Activated T-cell treated with anti-CD3 and anti-CD28 coated beads, Interleukin-2, amount 50 U/mL, for 72 hours (primary cell): ENCODE data around the gene DEFB121. TPM values are rescaled to one million over a fixed set of nuclear protein-coding genes. Genes with fewer than 3 reads are reported as not detected.
"Not testable (repeated sequence)": the region's sequence is repeated elsewhere in the genome, so short reads cannot be mapped to it uniquely, and the experiment has no call there.

ENCODE experiments used
- ATAC-seq, 2 donors: fragments of 150-1000 bp; cut with Tn5 transposase; replicated peaks in 1 of 2; 2 replicates each; pipeline ENCODE4 v1.10.0; 2021; ENCODE audit warnings: moderate library complexity in 2 of 2, mild to moderate bottlenecking in 1 of 2
- DNase-seq, 2 donors: peaks; one replicate each; pipeline ENCODE4 v3.0.0; 2021 to 2022; ENCODE audit warnings: mixed read lengths in 1 of 2
- H3K27ac Mint-ChIP-seq: one replicate; pipeline ENCODE4 v1.8.0; 2022; ENCODE audit warnings: mild to moderate bottlenecking, moderate library complexity, mixed read lengths
- H3K27me3 Mint-ChIP-seq: one replicate; pipeline ENCODE4 v1.8.0; 2022; ENCODE audit warnings: low read depth, mixed read lengths
- H3K36me3 Mint-ChIP-seq, 2 donors: one replicate each; pipeline ENCODE4 v1.8.0; 2022; ENCODE audit warnings: mixed read lengths in 2 of 2, mild to moderate bottlenecking in 1 of 2; ENCODE audit not compliant: insufficient read depth in 2 of 2
- H3K4me1 Mint-ChIP-seq: one replicate; pipeline ENCODE4 v1.8.0; 2022; ENCODE audit warnings: low read depth, mixed read lengths
- H3K4me3 Mint-ChIP-seq, 2 donors: one replicate each; pipeline ENCODE4 v1.8.0; 2022; ENCODE audit warnings: mild to moderate bottlenecking in 2 of 2, mixed read lengths in 2 of 2, moderate library complexity in 2 of 2
- H3K9me3 Mint-ChIP-seq, 2 donors: one replicate each; pipeline ENCODE4 v1.8.0; 2022; ENCODE audit warnings: mixed read lengths in 2 of 2
- total RNA-seq, 2 donors: library from RNA; stranded (reverse); gene quantifications; one replicate each; pipeline ENCODE4 v1.2.3, GENCODE V29; 2022

DEFB121 gene
- total RNA-seq, 2 donors from 2014 or later: not detected

DNA sequence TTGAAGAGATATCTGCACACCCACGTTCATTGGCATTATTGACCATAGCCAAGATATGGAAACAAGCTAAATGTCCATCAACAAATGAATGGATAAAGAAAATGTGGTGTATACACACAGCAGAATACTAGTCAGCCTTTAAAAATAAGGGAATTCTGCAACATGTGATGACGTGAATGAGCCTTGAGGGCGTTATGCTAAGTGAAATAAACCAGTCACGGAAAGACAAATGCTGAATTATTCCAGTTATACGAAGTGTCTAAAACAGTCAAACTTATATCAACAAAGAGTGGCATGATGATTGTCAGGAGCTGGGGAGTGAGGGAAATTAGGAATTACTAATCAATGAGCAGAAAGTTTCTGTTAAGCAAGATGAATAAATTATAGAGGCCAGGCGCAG, 8.4 kb upstream of the DEFB121 start:
- H3K4me1 Mint-ChIP-seq: no peaks in the 10 kb centered on the region
- peaks cover 24% of the 10 kb centered on the region for H3K27me3 Mint-ChIP-seq

DNA sequence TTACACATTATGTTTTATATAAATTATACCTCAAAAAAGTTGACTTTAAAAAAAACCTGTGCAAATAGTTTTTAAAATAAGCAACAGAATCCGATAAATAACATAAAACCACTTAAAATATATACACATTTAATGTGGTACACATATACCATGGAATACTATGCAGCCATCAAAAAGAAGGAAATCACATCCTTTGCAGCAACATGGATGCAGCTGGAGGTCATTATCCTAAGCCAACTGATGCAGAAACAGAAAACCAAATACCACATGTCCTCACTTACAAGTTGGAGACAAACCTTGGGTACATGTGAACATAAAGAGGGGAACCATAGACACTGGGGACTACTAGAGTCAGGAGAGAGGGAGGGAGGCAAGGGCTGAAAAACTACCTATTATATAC, 4.0 kb upstream of the DEFB121 start:
- ATAC-seq (no peak), DNase-seq (no peak)
- no peak overlapping the region for H3K27ac Mint-ChIP-seq
- H3K36me3 Mint-ChIP-seq: no peaks in the 10 kb centered on the region
- H3K4me3 Mint-ChIP-seq: no peak overlapping the region
- H3K4me1 Mint-ChIP-seq: no peaks in the 10 kb centered on the region
- peaks cover 2% of the 10 kb centered on the region in 2 donors for H3K9me3 Mint-ChIP-seq
- H3K27me3 Mint-ChIP-seq: peaks cover 18% of the 10 kb centered on the region

More for the DNA sequence above, 8.4 kb upstream of the DEFB121 start:
- H3K4me3 Mint-ChIP-seq: no peak overlapping the region
- H3K36me3 Mint-ChIP-seq: no peaks in the 10 kb centered on the region
- DNase-seq: no peak
- peaks cover 2 to 5% of the 10 kb centered on the region in 2 donors for H3K9me3 Mint-ChIP-seq
- no peak overlapping the region for H3K27ac Mint-ChIP-seq
- no peak for ATAC-seq

DNA sequence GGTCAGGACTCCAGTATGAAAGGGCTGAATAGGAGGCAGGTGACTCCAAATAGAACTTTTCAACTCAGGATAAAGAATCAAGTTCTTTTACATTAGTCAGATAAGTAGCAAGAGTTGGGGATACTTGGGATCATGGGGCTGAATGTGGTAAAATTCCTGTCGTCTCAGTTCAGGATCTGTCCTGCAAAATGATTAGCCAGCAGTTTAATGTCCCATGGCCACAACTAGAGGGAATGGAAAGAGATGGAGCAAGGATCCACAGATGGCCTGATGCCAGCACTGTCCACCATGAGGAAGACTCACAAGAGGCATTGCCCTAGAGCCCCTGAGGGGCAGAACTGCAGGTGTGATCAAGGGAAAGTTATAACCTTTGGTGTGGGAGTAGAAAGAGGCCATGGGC, 2.1 kb downstream of the DEFB121 start:
- Mint-ChIP-seq H3K27ac (no peak overlapping the region), H3K4me1 (no peaks in the 10 kb centered on the region), H3K36me3 (no peaks in the 10 kb centered on the region), H3K27me3 (no peaks in the 10 kb centered on the region), H3K4me3 (no peak overlapping the region), H3K9me3 (no peaks in the 10 kb centered on the region)
- no peak for ATAC-seq
- no peak for DNase-seq

DNA sequence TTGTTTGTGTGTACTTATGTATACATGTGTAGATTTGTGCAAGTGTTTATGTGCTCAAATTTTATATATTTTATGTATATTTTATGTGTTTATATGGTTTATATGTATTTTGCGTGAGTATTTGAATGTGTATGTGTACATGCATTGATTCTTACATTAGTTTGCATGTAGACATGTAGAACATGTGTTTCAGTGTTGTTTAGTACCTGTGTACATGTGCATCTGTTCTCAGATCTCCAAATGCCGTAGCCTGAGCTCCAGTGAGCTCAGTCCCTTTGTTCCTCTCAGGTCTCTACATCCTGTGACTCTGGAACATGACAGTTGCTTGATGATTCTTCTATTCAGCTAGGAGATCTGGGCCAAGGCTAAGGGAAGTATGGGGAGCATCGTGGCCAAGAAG, 11.1 kb downstream of the DEFB121 start:
- no peak for ATAC-seq

DNA sequence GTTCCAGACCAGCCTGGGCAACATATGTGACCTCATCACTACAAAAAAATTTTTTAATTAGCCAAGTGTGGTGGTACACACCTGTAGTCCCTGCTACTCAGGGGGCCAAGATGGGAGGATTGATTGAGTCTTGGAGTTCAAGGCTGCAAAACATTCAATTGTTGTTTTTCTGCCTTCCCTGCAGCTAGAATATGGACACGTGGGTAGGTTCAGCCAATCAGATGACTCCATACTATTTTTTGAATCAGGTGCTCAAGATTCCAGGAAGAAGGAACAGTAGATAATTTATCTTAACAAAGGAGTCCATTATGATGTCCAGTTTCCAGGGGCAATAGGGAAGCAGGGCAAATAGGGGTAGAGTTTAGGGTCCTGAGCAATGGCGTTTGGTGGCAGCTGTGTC, 13.2 kb downstream of the DEFB121 start:
- no peaks in the 10 kb centered on the region for H3K9me3 Mint-ChIP-seq
- ATAC-seq (no peak), DNase-seq (no peak)
- H3K36me3 Mint-ChIP-seq: no peaks in the 10 kb centered on the region
- H3K4me1 Mint-ChIP-seq: no peaks in the 10 kb centered on the region
- no peak overlapping the region for H3K27ac Mint-ChIP-seq
- peaks cover 6% of the 10 kb centered on the region for H3K27me3 Mint-ChIP-seq
- H3K4me3 Mint-ChIP-seq: no peak overlapping the region

More for the DNA sequence above, 11.1 kb downstream of the DEFB121 start:
- no peak overlapping the region for H3K4me3 Mint-ChIP-seq
- no peak overlapping the region for H3K27ac Mint-ChIP-seq
- no peaks in the 10 kb centered on the region for H3K36me3 Mint-ChIP-seq
- H3K27me3 Mint-ChIP-seq: no peaks in the 10 kb centered on the region
- H3K4me1 Mint-ChIP-seq: no peaks in the 10 kb centered on the region
- H3K9me3 Mint-ChIP-seq: no peaks in the 10 kb centered on the region
- no peak for DNase-seq

DNA sequence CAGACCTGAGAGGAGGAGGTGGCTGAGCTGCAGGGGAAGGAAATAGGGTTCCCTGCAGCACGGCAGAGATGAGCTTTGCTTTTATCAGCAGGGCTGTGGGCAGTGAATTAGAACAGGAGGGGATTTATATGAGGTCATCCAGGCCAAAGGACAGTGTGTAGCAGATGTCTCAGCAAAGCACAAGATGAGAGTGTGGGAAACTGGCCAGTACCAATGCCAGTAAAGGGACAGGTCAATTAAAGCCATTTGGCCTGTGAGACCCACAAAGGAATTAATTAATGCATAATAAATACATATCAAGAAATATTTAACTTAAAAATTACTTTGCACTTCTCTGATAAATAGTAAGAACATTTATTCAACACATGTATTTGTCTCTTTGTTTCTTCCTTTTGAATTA, 15.5 kb downstream of the DEFB121 start, which contains the start of gene DEFB119:
DEFB119 (minus strand) TSS at position 101 of the 400 bp plus-strand sequence. CDS start 107 bp downstream, outside the sequence.
- ATAC-seq (no peak), DNase-seq (no peak)
- no peaks in the 10 kb centered on the region for H3K36me3 Mint-ChIP-seq
- H3K4me3 Mint-ChIP-seq: no peak within 1 kb of the TSS
- peaks cover 6% of the 10 kb centered on the region for H3K27me3 Mint-ChIP-seq
- H3K4me1 Mint-ChIP-seq: no peaks in the 10 kb centered on the region
- no peaks in the 10 kb centered on the region for H3K9me3 Mint-ChIP-seq
- H3K27ac Mint-ChIP-seq: no peak within 1 kb of the TSS

DNA sequence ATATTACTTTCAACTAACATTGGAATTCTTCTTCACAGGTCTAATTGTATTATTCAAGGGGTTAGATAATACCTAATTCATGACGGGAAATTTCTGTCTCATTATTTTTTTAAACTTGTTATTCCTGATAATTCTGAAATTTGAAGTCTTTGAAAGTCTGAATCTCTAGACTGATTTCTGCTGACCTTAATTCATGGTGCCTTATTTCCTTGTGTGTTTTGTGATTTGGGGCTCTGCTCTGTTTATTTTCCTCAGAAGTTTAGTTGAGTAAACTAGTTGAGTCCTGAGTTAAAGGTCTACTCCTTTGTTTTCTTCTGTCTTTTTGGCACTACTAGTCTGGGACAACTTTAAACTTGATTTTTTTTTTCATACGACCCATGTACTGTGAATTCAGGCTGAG, 31.7 kb downstream of the DEFB121 start:
- ATAC-seq (no peak), DNase-seq (no peak)
- Mint-ChIP-seq H3K4me1 (no peaks in the 10 kb centered on the region), H3K36me3 (peaks cover 0 to 3% of the 10 kb centered on the region in 2 donors), H3K9me3 (peaks cover 6 to 7% of the 10 kb centered on the region in 2 donors), H3K27me3 (no peaks in the 10 kb centered on the region), H3K4me3 (no peak overlapping the region), H3K27ac (no peak overlapping the region)

DNA sequence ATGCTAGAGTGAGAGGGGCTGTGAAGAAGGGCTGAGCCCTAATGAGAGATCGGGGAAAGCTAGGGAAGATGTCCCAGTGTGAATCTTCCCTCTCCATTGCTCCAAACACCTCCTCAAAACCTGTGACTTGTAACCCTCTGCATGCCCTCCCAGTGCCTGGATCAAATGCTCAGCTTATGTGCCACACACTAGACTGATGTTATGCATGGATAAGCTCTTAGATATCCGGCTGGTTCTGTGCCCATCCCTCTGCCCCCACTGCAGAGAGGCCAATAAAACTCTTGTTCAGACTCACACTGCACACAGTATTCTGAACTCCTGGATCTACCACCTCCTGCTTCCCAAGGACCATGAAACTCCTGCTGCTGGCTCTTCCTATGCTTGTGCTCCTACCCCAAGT, 37.7 kb downstream of the DEFB121 start, which contains the start of gene DEFB118:
DEFB118 (plus strand) TSS at position 301 of the 400 bp plus-strand sequence; CDS start at position 351, 50 bp downstream.
- Mint-ChIP-seq H3K4me1 (no peaks in the 10 kb centered on the region), H3K36me3 (no peaks in the 10 kb centered on the region), H3K27ac (no peak within 1 kb of the TSS), H3K9me3 (peaks cover 0 to 2% of the 10 kb centered on the region in 2 donors), H3K27me3 (no peaks in the 10 kb centered on the region), H3K4me3 (no peak within 1 kb of the TSS)
- DNase-seq: no peak
- ATAC-seq: no peak

DNA sequence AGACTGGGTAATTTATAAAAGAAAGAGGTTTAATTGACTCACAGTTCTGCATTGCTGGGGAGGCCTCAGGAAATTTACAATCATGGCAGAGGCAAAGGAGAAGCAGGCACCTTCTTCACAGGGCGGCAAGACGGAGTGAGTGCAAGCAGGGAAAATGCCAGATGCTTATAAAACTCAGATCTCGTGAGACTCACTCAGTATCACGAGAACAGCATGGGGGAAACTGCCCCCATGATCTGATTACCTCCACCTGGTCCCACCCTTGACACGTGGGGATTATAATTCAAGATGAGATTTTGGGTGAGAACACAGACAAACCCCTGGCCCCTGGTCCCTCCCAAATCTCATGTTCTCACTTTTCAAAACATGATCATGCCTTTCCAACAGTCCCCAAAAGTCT, 41.7 kb downstream of the DEFB121 start:
- not testable (repeated sequence) for H3K4me3 Mint-ChIP-seq, ATAC-seq, H3K27me3 Mint-ChIP-seq, DNase-seq, H3K9me3 Mint-ChIP-seq, H3K4me1 Mint-ChIP-seq, H3K36me3 Mint-ChIP-seq, H3K27ac Mint-ChIP-seq

DNA sequence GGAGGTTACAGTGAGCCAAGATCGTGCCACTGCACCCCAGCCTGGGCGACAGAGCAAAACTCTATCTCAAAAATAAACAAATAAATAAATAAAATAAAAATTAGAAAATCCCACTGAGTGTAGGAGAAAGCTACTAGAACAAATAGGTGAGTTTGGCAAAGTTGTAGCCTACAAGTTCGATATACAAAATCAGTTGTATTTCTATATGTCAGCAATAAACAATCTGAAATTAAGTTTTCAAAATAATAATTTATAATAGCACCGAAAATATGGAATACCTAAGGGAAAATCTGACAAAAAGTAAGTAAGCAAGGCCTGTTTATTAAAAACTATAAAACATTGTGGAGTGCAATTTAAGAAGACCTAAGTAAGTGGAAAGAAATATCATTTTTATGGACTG, 42.7 kb downstream of the DEFB121 start:
- H3K4me1 Mint-ChIP-seq: no peaks in the 10 kb centered on the region
- H3K27me3 Mint-ChIP-seq: no peaks in the 10 kb centered on the region
- no peak overlapping the region for H3K27ac Mint-ChIP-seq
- H3K4me3 Mint-ChIP-seq: no peak overlapping the region
- ATAC-seq (no peak), DNase-seq (no peak)
- peaks cover 0 to 2% of the 10 kb centered on the region in 2 donors for H3K9me3 Mint-ChIP-seq
- no peaks in the 10 kb centered on the region for H3K36me3 Mint-ChIP-seq

DNA sequence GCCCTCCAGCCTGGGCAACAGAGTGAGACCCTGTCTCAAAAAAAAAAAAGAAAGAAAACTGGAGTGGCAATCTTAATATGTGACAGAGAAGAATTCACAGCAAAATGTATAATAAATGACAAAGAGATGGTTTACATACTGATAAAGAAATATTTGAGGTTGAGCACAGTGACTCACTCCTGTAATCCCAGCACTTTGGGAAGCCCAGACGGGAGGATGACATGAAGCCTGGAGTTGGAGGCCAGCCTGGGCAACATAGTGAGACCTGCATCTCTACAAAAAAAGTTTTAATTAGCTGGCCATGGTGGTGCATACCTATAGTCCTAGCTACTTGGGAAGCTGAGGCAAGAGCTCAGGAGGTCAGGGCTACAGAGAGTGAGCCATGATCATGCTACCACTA, 50.0 kb downstream of the DEFB121 start:
- Mint-ChIP-seq H3K9me3 (peaks cover 0 to under 1% of the 10 kb centered on the region in 2 donors), H3K4me3 (no peak overlapping the region), H3K36me3 (no peaks in the 10 kb centered on the region), H3K27ac (no peak overlapping the region), H3K27me3 (no peaks in the 10 kb centered on the region), H3K4me1 (no peaks in the 10 kb centered on the region)
- DNase-seq: no peak
- no peak for ATAC-seq

Other genes with a start within 250 kb of the DEFB121 start
- gene DEFB115, start 148.6 kb downstream of the DEFB121 start, total RNA-seq: not detected
- gene DEFB116, start 97.6 kb downstream of the DEFB121 start, total RNA-seq: not detected
- gene DEFB118, start 37.6 kb downstream of the DEFB121 start, total RNA-seq: not detected
- not detected for gene DEFB119, start 15.6 kb downstream of the DEFB121 start, total RNA-seq
- not detected for gene DEFB123, start 34.4 kb upstream of the DEFB121 start, total RNA-seq
- not detected for gene DEFB124, start 68.9 kb upstream of the DEFB121 start, total RNA-seq
- gene REM1, start 69.1 kb upstream of the DEFB121 start, total RNA-seq: not detected
- 100 to 1,000 TPM; 131 to 146 TPM for gene HM13, start 108.2 kb upstream of the DEFB121 start, total RNA-seq
- gene ID1, start 199.1 kb upstream of the DEFB121 start, total RNA-seq: 1 to 10 TPM in 1 of 2 donors, under 1 TPM in 1; 0.84 to 2.0 TPM
- not detected for gene COX4I2, start 231.7 kb upstream of the DEFB121 start, total RNA-seq